GM18909 (cell line): ENCODE results near the gene SRXN1.
"Not testable (repeated sequence)": the region's sequence is repeated elsewhere in the genome, so short reads cannot be mapped to it uniquely, and the experiment has no call there.

Source experiments
- ATAC-seq: cut with Tn5 transposase; IDR thresholded peaks from one replicate; pipeline ENCODE4 v1.9.1; 2021; ENCODE audit warnings: mild to moderate bottlenecking; ENCODE audit not compliant: unreplicated experiment, poor library complexity

SRXN1 gene

GRCh38 chr20:653110-653589, at the start of gene SRXN1:
Gene SRXN1 (minus strand): TSS chr20:653200. CDS start chr20:653185, 15 bp downstream.
- peak; percentile 89 for ATAC-seq

- ATAC-seq = no peak
Measured at GRCh38 chr20:701401-702129, 48.6 kb upstream of the SRXN1 start.

- no peak for ATAC-seq
Measured at GRCh38 chr20:699811-700338, 46.9 kb upstream of the SRXN1 start.

GRCh38 chr20:699342-699741, 46.3 kb upstream of the SRXN1 start:
- no peak for ATAC-seq

GRCh38 chr20:698276-698675, 45.3 kb upstream of the SRXN1 start:
- no peak for ATAC-seq

GRCh38 chr20:697826-698225, 44.8 kb upstream of the SRXN1 start:
- no peak for ATAC-seq

- no peak for ATAC-seq
Measured at GRCh38 chr20:695165-695866, 42.3 kb upstream of the SRXN1 start.

- no peak for ATAC-seq
Measured at GRCh38 chr20:694496-694895, 41.5 kb upstream of the SRXN1 start.

GRCh38 chr20:693786-694185, 40.8 kb upstream of the SRXN1 start:
- not testable (repeated sequence) for ATAC-seq

GRCh38 chr20:692044-692443, 39.0 kb upstream of the SRXN1 start:
- ATAC-seq = no peak

GRCh38 chr20:689947-690346, 36.9 kb upstream of the SRXN1 start:
- ATAC-seq = no peak

- no peak for ATAC-seq
Measured at GRCh38 chr20:689348-689747, 36.3 kb upstream of the SRXN1 start.

- no peak for ATAC-seq
Measured at GRCh38 chr20:688809-689212, 35.8 kb upstream of the SRXN1 start.

GRCh38 chr20:687468-688203, 34.6 kb upstream of the SRXN1 start:
- ATAC-seq = no peak

GRCh38 chr20:684676-685319, 31.8 kb upstream of the SRXN1 start:
- no peak for ATAC-seq

- ATAC-seq = no peak
Measured at GRCh38 chr20:682123-682522, 29.1 kb upstream of the SRXN1 start.

- no peak for ATAC-seq
Measured at GRCh38 chr20:680638-681187, 27.7 kb upstream of the SRXN1 start.

GRCh38 chr20:677957-678356, 25.0 kb upstream of the SRXN1 start:
- no peak for ATAC-seq

GRCh38 chr20:676967-677366, 24.0 kb upstream of the SRXN1 start:
- ATAC-seq = no peak

GRCh38 chr20:676315-676937, 23.4 kb upstream of the SRXN1 start:
- ATAC-seq = no peak
